Progenitor cell of endocrine pancreas (in vitro differentiated cells): ENCODE results near the gene EIF4B. TPM values are rescaled to one million over a fixed set of nuclear protein-coding genes. Genes with fewer than 3 reads are reported as not detected.

Experiments
- DNase-seq: peaks from one replicate; pipeline ENCODE4 v3.0.0; 2021; ENCODE audit warnings: low spot score; ENCODE audit not compliant: unreplicated experiment
- H3K27ac Mint-ChIP-seq: 2 replicates; pipeline ENCODE4 v1.8.0; 2021; ENCODE audit warnings: mild to moderate bottlenecking, moderate library complexity, mixed read lengths
- H3K27me3 Mint-ChIP-seq: 2 replicates; pipeline ENCODE4 v1.8.0; 2021; ENCODE audit warnings: mixed read lengths
- H3K36me3 Mint-ChIP-seq: 2 replicates; pipeline ENCODE4 v1.8.0; 2022; ENCODE audit warnings: mixed read lengths; ENCODE audit not compliant: insufficient read depth
- H3K4me1 Mint-ChIP-seq: 2 replicates; pipeline ENCODE4 v1.8.0; 2021; ENCODE audit warnings: low read depth, mixed read lengths
- H3K4me3 Mint-ChIP-seq: 2 replicates; pipeline ENCODE4 v1.8.0; 2021; ENCODE audit warnings: low read depth, mild to moderate bottlenecking, moderate library complexity, mixed read lengths
- H3K9me3 Mint-ChIP-seq: 2 replicates; pipeline ENCODE4 v1.8.0; 2021; ENCODE audit warnings: low read depth, mixed read lengths
- microRNA-seq: library from miRNA; unstranded; fragments of <30 nt; microRNA quantifications from one replicate; pipeline ENCODE4 v1.1.0, GENCODE V29; 2020; ENCODE audit warnings: borderline number of aligned reads; ENCODE audit not compliant: unreplicated experiment
- total RNA-seq: library from RNA; stranded (reverse); gene quantifications from 2 replicates; pipeline ENCODE4 v1.2.1, GENCODE V29; 2021
- TF ChIP-seq, protein P1 (sequence below): fragments of 200-600 bp; sonication (generic); IDR thresholded peaks from one replicate; pipeline ENCODE4 v1.5.0; 2021; ENCODE audit warnings: antibody characterized with exemption, mild to moderate bottlenecking; ENCODE audit not compliant: unreplicated experiment

EIF4B gene
- total RNA-seq, 1 donor from 2014 or later, result 447 TPM

DNA sequence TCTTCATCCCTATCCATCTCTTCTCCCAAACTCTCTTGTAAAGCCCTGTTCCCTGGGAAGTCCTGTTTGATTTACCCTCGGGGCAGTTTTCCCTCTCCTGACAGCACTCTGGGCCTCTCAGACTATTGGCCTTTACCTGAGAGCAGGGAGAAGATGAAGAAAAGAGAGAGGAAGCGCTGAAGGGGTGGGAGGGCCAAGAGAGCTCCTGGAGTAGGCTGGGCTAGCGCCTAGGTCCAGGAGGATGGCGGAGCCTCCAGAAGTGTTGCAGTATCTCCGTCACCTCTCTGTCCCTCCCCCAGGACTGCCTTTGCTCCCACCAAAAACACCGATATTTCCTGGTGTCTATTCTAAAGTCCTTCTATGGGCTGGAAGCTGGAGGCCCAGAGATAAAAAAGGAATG is 85.5 kb downstream of the EIF4B start:
- Mint-ChIP-seq H3K27me3 (peaks cover 16% of the 10 kb centered on the region), H3K4me1 (peaks cover 6% of the 10 kb centered on the region), H3K36me3 (no peaks in the 10 kb centered on the region), H3K4me3 (no peak overlapping the region), H3K9me3 (no peaks in the 10 kb centered on the region), H3K27ac (no peak overlapping the region)
- TF ChIP-seq, protein P1, sequence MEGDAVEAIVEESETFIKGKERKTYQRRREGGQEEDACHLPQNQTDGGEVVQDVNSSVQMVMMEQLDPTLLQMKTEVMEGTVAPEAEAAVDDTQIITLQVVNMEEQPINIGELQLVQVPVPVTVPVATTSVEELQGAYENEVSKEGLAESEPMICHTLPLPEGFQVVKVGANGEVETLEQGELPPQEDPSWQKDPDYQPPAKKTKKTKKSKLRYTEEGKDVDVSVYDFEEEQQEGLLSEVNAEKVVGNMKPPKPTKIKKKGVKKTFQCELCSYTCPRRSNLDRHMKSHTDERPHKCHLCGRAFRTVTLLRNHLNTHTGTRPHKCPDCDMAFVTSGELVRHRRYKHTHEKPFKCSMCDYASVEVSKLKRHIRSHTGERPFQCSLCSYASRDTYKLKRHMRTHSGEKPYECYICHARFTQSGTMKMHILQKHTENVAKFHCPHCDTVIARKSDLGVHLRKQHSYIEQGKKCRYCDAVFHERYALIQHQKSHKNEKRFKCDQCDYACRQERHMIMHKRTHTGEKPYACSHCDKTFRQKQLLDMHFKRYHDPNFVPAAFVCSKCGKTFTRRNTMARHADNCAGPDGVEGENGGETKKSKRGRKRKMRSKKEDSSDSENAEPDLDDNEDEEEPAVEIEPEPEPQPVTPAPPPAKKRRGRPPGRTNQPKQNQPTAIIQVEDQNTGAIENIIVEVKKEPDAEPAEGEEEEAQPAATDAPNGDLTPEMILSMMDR, result no peak
- no peak for DNase-seq

Small RNAs within 50 kb of the gene (microRNA-seq; reads per million reads assigned to microRNA genes)
- not detected for gene MIR6757

Other genes starting within 250 kb of the EIF4B start
- not detected in 2 replicates for gene KRT76, start 229.1 kb upstream of the EIF4B start, total RNA-seq
- not detected in 2 replicates for gene KRT3, start 210.3 kb upstream of the EIF4B start, total RNA-seq
- 0.29 and 0.38 TPM in 2 replicates for gene KRT4, start 192.3 kb upstream of the EIF4B start, total RNA-seq
- not detected in 2 replicates for gene KRT79, start 172.1 kb upstream of the EIF4B start, total RNA-seq
- gene KRT78, start 157.5 kb upstream of the EIF4B start, total RNA-seq, result not detected in 2 replicates
- gene KRT8, start 101.4 kb upstream of the EIF4B start, total RNA-seq, result 1,180 and 1,246 TPM in 2 replicates
- gene KRT18, start 57.3 kb upstream of the EIF4B start, total RNA-seq, result 608 and 692 TPM in 2 replicates
- gene TNS2, start 43.6 kb downstream of the EIF4B start, total RNA-seq, result 6.6 and 7.3 TPM in 2 replicates
- gene SPRYD3, start 72.9 kb downstream of the EIF4B start, total RNA-seq, result 17.9 and 18.0 TPM in 2 replicates
- gene IGFBP6, start 91.2 kb downstream of the EIF4B start, total RNA-seq, result 25.7 and 26.5 TPM in 2 replicates
- 0.98 and 1.1 TPM in 2 replicates for gene SOAT2, start 97.0 kb downstream of the EIF4B start, total RNA-seq
- 75.7 and 78.8 TPM in 2 replicates for gene ZNF740, start 174.3 kb downstream of the EIF4B start, total RNA-seq
- 58.6 and 59.0 TPM in 2 replicates for gene CSAD, start 174.5 kb downstream of the EIF4B start, total RNA-seq
- gene ITGB7, start 200.8 kb downstream of the EIF4B start, total RNA-seq, result 0.29 and 0.93 TPM in 2 replicates
- 4.9 and 5.2 TPM in 2 replicates for gene RARG, start 225.8 kb downstream of the EIF4B start, total RNA-seq